NB4 (cell line): ENCODE data around the gene MYO9B.
"Not testable (repeated sequence)": the region's sequence is repeated elsewhere in the genome, so short reads cannot be mapped to it uniquely, and the experiment has no call there.

ENCODE experiments used
- DNase-seq: peaks from one replicate; pipeline ENCODE4 v3.0.0; 2010; ENCODE audit warnings: low read depth
- H3K4me3 ChIP-seq: one replicate; pipeline ENCODE4 v1.5.1; 2011; ENCODE audit warnings: mild to moderate bottlenecking, low read depth, low read length, moderate library complexity
- MYC ChIP-seq: IDR thresholded peaks from 2 replicates; pipeline ENCODE4 v1.6.1; 2011; ENCODE audit warnings: low read depth, low read length
- POLR2A ChIP-seq: IDR thresholded peaks from 2 replicates; pipeline ENCODE4 v1.6.1; 2011; ENCODE audit warnings: mild to moderate bottlenecking; ENCODE audit not compliant: insufficient read length; ENCODE audit errors: extremely low read depth
- TF ChIP-seq, protein P1 (sequence below): IDR thresholded peaks from one replicate; pipeline ENCODE4 v1.5.1; 2012; ENCODE audit warnings: low read depth, low read length
- TF ChIP-seq, protein P2 (sequence below): IDR thresholded peaks from 2 replicates; pipeline ENCODE4 v1.6.1; 2011; ENCODE audit warnings: low read depth, low read length

MYO9B gene

DNA sequence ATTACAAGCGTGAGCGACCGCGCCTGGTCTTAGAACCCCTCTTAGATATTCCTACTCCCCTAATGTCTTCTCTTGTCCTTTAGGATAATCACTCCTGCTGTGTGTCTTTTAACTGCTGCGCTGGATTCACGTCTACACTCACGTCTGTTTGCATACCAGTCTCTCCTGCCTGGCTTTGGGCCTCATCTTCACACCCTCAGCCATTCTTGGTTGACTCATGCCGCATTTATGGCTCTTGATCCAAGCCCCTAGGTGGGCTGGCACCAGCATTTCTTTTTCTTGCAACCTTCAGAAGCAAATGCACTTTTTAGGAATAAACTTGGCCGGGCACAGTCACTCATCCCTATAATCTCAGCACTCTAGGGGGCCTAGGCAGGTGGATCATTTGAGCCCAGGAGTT, 22.7 kb downstream of the MYO9B start:
- H3K4me3 ChIP-seq = no peak overlapping the region
- TF ChIP-seq POLR2A (no peak), MYC (no peak)
- TF ChIP-seq, protein P1, sequence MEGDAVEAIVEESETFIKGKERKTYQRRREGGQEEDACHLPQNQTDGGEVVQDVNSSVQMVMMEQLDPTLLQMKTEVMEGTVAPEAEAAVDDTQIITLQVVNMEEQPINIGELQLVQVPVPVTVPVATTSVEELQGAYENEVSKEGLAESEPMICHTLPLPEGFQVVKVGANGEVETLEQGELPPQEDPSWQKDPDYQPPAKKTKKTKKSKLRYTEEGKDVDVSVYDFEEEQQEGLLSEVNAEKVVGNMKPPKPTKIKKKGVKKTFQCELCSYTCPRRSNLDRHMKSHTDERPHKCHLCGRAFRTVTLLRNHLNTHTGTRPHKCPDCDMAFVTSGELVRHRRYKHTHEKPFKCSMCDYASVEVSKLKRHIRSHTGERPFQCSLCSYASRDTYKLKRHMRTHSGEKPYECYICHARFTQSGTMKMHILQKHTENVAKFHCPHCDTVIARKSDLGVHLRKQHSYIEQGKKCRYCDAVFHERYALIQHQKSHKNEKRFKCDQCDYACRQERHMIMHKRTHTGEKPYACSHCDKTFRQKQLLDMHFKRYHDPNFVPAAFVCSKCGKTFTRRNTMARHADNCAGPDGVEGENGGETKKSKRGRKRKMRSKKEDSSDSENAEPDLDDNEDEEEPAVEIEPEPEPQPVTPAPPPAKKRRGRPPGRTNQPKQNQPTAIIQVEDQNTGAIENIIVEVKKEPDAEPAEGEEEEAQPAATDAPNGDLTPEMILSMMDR = no peak
- TF ChIP-seq, protein P2, sequence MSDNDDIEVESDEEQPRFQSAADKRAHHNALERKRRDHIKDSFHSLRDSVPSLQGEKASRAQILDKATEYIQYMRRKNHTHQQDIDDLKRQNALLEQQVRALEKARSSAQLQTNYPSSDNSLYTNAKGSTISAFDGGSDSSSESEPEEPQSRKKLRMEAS = no peak
- no peak for DNase-seq

DNA sequence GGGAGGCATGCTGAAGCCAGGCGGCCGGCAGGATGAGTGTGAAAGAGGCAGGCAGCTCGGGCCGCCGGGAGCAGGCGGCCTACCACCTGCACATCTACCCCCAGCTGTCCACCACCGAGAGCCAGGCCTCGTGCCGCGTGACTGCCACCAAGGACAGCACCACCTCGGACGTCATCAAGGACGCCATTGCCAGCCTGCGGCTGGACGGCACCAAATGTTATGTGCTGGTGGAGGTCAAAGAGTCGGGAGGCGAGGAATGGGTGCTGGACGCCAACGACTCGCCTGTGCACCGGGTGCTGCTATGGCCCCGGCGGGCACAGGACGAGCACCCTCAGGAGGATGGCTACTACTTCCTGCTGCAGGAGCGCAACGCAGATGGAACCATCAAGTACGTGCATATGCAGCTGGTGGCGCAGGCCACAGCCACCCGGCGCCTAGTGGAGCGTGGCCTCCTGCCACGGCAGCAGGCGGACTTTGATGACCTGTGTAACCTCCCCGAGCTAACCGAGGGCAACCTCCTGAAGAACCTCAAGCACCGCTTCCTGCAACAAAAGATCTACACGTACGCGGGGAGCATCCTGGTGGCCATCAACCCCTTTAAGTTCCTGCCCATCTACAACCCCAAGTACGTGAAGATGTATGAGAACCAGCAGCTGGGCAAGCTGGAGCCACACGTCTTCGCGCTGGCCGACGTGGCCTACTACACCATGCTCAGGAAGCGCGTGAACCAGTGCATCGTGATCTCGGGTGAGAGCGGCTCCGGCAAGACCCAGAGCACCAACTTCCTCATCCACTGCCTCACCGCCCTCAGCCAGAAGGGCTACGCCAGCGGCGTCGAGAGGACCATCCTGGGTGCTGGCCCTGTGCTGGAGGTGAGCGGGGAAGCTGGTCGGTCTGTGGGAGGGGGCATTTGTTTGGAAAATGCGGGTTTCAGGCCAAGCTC, 26.4 kb downstream of the MYO9B start:
- DNase-seq = no peak

DNA sequence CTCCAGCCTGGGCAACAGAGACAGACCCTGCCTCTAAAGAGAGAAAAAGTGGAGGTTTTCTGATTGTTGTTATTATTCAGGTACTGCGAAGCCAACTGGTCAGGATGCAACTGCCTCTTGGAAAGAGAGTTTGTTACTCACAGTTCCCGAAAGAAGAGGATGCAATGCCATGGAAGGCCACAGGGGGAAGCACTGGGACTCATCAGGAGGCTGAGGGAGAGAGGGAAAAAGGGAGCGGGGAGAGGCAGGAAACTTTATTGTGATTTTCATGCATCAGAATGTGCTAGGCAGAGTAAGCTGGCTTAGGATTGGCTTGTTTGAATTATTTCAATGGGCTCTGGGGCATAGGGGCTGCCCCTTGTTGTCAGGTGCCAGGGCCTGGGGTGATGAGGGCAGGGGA, 27.6 kb downstream of the MYO9B start:
- H3K4me3 ChIP-seq = no peak overlapping the region
- DNase-seq = peak; percentile 42
- TF ChIP-seq MYC (no peak), POLR2A (no peak)
- TF ChIP-seq, protein P2 = no peak
- TF ChIP-seq, protein P1 = peak; percentile 46

More for the DNA sequence above, 26.4 kb downstream of the MYO9B start:
- no peak overlapping the region for H3K4me3 ChIP-seq
- no peak for TF ChIP-seq POLR2A
- TF ChIP-seq, protein P2 = no peak
- TF ChIP-seq, protein P1 = no peak
- no peak for TF ChIP-seq MYC

DNA sequence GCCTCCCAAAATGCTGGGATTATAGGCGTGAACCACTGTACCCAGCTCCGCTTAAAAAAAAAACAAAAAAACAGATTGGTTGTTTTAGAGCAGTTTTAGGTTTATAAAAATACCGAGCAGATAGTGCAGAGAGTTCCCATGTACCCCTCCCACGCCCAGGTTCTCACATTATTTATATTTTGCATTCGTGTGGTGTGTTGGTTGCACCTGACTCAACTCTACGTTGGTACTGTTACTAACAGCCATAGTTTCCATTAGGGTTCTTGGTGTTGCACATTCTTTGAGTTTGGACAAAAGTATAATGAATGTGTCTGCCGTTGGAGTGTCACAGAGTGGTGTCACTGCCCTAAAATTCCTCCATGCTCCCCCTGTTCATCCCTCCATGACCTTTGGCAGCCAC, 29.1 kb downstream of the MYO9B start:
- TF ChIP-seq, protein P1 = no peak
- TF ChIP-seq POLR2A (no peak), MYC (no peak)
- TF ChIP-seq, protein P2 = no peak
- DNase-seq = no peak
- no peak overlapping the region for H3K4me3 ChIP-seq

DNA sequence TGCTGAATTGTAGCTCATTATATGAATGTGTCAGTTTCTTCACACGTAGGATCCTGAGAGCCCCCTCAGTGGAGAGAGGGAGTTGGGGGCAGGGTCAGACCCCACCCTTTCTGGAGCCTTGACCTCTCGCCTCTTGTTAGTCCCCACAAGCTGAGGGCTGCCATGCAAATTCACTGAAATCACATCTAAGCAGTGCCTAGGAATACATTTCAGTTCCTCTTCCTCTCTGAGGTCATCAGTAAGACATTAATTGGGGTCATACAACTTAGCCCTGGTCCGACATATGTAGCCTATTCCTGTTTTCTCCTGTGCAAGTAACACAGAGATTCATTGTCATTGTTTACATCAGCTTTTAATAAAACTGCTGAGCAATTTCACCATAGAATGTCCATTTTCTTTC, 30.0 kb downstream of the MYO9B start:
- TF ChIP-seq, protein P2 = no peak
- TF ChIP-seq POLR2A = no peak
- TF ChIP-seq, protein P1 = no peak
- no peak for TF ChIP-seq MYC
- H3K4me3 ChIP-seq = no peak overlapping the region
- DNase-seq = no peak

DNA sequence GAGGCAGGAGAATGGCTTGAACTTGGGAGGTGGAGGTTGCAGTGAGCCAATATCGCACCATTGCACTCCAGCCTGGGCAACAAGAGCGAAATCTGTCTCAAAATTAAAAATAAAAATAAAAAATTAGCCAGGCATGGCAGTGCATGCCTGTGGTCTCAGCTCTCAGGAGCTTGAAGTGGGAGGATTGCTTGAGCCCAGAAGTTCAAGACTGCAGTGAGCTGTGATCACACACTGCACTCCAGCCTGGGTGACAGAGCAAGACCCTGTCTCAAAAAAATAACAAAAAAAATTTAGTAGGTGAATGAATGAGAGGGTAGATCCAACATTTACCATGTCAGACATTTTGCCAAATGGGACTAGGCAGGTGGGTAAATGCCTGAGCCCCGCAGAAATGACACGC, 31.4 kb downstream of the MYO9B start:
- not testable (repeated sequence) for DNase-seq, H3K4me3 ChIP-seq
